ENCODE data around the gene B9D1.

The B9D1 gene

DNA sequence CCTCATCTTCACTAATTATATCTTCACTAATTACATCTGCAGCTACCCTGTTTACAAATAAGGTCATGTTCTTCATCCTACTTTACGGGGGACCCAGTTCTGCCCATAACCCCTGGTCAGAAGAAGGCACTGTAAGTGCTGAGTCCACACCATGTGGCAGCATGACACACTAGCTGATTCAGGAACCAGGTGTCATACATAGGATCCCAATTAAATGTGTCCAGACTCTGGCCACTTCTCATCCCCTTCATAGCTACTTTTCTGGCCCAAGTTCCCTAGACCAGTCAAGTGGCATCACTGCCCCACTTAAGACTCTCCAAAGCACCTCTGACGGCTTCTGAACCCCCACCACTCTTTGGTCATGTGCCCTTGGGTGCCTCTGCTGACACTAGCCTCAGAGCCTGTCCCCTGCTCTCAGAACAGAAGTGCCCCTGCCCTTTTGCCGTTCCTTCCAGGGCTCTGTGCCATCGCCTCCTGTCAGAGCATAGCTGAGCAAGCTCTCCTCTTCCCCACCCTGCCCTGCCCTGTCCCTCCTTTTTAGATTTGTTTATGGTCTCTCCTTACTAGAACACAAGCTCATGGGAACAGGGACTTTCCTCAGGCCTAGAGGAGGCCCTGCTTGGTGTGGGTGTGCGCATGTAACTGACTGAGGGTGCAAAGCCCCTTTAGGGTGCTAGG is 61.1 kb downstream of the B9D1 start:
- no peak for DNase-seq

DNA sequence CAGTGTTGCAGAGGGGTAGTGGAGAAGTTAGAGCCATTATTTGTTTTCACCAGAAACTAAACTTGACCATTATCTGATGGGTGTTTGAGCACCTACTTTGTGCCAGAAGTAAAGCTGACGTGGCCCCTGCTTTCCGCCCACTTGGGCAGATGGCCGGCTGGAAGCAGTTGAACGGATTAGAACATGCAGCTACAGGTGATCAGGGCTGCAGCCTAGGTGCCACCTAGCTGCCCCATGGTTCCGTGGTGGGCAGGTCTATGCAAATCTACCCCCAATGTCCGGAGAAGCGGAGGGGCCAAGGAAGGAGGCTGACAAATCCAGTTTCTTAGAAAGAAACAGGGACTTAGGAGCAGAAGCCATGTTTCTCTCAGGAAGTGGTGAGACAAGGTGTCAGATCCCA is 62.7 kb downstream of the B9D1 start:
- no peak for DNase-seq

DNA sequence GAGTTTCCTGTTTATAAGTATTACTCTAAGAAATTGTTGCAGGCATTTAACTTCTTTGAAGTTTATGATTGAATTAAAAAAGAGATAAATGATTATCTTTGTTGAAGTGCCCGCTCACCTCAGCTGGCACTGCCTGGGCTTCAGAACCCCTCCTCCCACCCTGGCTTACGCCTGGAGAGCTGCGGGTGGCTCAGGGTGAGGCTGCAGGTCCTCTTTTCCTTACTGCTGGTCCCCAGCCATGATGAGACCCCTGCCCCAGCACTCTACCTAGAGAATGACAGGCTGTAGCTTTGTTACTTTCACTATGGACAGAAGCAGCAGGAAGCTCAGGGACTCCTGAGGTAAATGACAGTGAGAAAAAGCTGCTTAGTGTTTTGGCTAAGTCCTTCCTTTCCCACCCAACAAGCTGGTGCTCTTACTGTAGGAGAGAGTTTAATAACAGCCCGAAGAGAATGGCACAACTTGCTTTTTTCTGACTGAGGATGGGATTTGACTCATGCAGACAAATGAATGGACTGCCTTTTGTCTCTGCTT is 63.2 kb downstream of the B9D1 start:
- no peak for DNase-seq

DNA sequence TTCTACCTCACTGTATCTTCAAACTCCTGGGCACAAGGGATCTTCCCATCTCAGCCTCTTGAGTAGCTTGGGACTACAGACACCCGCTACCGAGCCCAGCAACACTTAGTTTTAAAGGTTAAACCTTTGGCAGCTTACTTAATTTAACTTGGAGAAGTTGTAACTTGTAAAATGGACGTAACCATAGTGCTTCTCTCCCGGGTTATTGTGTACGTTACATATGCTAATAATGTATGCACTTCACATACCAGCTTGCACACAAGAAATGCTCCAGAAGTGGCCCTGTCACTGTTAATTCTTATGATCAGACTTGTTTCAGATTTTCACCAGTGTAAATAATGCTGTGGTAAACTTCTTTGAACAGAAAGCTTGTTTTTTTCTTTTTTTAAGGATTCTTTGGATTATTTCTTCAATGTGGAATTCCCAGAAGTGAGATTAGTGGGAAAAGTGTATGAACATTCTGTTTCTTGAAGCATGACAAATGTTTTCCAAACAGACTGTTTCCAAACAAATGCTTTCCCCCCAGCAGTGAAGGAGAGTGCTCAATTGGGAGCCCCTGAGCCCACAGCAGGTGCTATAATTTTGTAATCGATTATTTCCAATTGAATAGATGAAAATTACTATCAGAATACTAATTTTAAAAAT is 63.8 kb downstream of the B9D1 start:
- DNase-seq, result no peak

DNA sequence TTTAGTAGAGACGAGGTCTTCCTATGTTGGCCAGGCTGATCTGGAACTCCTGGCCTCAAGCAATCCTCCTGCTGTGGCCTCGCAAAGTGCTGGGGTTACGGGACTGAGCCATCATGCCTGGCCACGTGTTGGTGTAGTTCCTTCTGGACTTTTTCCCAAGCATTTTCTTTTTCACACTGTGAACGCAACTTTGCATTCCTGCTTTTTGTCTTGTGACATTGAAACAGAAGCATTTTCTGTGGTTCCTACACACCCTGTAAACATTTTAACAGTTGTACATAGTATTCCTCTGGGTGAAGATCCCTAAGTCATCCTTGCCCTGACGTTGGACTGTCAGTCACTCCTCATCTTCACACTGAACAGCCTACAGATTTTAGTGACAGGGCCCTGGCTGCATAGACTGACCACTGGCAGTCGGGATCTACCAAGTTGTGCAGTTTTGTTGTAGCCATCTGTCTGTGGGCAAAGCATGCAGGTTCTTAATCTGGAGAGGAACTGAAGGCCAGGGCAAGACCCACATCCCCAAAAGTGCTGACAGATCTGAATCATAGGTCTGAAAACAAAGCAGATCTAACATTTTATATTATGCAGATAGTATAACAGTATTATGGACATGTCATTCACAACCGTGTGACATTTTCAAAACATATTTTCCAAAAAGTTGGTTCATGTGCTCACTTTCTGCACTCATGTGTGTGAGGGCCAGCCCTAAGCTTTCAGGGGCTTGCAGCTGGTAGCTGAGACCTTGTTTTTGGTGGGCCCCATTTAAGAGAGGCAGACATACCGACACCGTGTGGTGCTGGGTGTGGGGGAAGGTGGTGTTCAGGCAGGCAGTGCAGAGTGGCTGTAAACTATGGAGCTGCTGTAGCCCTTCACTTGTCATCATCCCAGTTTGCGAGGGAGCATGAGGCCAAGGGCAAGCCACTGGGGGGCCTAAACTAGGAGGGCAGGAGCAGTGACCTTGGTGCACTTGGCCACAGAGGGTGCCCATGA is 65.4 kb downstream of the B9D1 start:
- no peak for DNase-seq

DNA sequence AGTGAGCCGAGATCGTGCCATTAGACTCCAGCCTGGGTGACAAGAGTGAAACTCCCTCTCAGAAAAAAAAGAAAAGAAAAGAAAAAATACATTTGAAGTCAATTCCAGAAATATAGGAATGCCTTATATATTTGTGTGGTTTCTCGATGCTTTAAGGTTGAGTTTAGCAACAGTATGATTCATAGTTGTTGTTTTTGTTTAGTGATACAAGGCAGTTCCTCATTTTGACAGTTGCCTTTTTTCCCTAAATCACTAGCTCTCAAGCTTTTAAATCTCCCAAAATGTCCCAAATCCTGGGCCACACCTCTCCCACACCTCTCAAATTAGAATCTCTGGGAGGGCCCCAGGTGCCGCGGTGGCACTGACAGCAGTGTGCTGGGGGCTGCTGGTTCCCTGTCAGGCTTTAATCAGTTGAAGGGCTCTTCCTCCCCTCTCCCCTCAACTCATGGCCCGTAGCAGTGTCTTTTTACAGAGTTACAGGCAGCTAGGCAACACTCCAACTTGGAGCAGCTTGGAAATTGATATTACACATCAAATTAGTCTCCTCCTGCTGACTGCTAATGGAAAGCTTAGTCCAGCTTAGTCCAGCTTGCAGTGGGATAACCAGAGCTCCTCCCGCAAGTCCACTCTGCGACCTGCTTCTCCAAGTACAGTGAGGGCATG is 66.9 kb downstream of the B9D1 start:
- DNase-seq, result no peak

DNA sequence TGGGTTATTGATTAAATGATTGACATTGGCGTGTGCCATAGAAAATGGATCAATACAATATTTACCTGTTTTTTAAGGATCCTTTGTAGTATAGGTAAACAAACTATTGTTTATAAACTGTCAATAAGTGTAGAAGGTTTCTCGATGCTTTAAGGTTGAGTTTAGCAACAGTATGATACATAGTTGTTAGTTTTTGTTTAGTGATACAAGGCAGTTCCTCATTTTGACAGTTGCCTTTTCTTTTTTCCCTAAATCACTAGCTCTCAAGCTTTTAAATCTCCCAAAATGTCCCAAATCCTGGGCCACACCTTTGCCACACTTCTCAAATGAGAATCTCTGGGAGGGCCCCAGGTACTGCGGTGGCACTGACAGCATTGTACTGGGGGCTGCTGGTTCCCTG is 68.1 kb downstream of the B9D1 start:
- no peak for DNase-seq
